GM08714 (cell line): ENCODE measurements around the gene KRTAP4-8.
"Not testable (repeated sequence)": the region's sequence is repeated elsewhere in the genome, so short reads cannot be mapped to it uniquely, and the experiment has no call there.

ENCODE experiments used
- H3K4me3 ChIP-seq: fragments of 200-500 bp; sonication (Bioruptor generic); 2 replicates; pipeline ENCODE4 v1.5.1; 2014; ENCODE audit warnings: mild to moderate bottlenecking, low read length, inconsistent platforms
- ZNF274 ChIP-seq: IDR thresholded peaks from 2 replicates; pipeline ENCODE4 v1.6.1; 2012; ENCODE audit warnings: mild to moderate bottlenecking, low read depth, low read length

Gene KRTAP4-8

DNA sequence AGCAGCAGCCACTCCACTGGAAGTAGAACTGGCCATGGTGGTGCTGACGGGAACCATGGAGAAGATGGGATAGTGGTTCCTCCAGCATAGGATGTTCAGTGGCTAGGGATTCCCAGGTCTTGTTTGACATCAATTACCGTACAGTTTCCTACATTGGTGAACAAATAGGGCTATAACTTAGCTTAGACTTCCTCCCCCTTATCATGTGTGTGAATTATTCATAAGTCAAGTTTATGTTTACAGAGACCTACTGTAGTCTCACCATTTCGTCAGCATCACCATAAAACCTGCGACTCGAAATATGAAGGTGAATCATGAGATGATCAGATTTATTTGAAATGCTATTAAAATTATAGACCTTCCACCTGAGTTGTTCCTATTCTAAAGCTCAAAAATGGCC is 39.2 kb downstream of the KRTAP4-8 start:
- TF ChIP-seq ZNF274: no peak
- no peak overlapping the region for H3K4me3 ChIP-seq

DNA sequence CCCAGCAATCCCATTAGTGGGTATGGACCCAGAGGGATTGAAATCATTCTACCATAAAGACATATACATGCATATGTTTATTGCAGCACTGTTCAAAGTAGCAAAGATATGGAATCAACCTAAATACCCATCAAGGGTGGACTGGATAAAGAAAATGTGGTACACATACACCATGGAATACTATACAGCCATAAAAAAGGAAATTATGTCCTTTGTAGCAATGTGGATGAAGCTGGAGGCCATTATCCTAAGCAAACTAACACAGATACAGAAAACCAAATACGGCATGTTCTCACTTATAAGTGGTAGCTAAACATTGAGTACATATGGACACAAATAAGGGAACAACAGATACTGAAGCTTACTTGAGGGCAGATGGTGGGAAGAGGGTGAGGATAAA is 40.4 kb downstream of the KRTAP4-8 start:
- no peak overlapping the region for H3K4me3 ChIP-seq
- no peak for TF ChIP-seq ZNF274

DNA sequence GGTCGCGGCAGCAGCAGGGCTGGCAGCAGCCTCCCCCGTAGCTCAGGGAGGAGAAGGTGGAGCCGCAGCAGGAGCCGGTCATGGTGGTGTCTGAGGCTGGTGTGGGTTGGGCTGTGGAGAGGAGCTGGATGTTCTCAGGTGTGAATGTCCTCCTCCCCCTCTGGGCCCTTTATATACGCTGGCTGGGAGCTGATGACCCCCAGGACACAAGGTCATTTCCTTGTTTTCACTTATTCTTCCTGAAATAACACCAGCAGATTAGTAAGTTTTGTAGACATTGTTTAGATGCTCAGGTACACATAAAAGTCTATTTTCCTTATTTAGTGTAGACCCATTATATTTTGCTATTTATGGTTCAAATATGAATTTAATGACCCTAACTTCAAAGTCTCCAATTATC is 42.8 kb downstream of the KRTAP4-8 start, which contains the start of gene KRTAP2-2:
KRTAP2-2 (minus strand) TSS at position 101 of the 400 bp plus-strand sequence; CDS start at position 82, 19 bp downstream.
- H3K4me3 ChIP-seq: not testable (repeated sequence)

DNA sequence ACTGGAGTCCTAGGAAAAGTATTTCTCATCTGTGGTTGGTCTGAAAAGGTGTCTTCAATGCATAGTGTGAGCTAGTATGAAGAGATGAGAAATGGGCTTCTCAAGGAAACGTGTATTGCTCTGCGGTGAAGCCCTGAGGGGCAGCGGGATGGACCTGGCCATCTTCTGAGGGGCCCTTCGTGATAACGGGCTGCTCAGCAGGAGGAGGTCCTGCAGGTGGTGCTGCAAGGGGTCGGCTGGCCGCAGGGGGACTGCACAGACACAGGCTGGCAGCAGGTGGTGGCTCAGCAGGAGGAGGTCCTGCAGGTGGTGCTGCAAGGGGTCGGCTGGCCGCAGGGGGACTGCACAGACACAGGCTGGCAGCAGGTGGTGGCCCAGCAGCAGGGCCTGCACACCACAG is 43.4 kb downstream of the KRTAP4-8 start:
- H3K4me3 ChIP-seq: not testable (repeated sequence)

DNA sequence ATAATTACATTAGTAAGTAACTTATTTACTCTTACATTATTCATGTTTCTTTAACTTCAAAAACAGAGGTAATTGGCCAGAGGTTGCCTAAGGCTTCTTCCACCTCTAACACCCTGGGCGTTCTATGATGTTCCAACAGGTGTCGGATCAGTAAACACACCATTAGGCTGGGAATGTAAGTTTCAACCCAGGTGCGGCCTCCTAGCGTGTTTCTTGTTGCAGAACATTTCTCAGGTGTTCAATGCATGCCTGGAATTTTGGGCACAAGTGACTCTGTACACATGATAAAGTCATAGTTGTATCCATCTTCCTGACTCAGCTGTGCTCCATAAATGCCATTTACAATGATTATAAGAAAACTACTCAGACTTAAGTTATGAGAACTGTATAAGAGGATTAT is 43.9 kb downstream of the KRTAP4-8 start:
- no peak overlapping the region for H3K4me3 ChIP-seq
- TF ChIP-seq ZNF274: no peak

DNA sequence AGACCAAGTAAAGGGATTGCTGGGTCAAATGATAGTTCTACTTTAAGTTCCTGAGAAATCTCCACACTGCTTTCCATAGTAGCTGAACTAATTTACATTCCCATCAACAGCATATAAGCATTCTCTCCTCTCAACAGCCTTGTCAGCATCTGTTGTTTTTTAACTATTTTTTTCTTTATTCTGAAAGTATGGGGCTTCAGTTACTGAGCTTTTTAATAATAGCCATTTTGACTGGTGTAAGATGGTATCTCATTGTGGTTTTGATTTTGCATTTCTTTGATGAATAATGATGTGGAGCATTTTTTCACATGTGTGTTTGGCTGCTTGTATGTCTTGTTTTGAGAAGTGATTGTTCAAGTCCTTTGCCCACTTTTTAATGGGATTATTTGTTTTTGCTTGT is 45.4 kb downstream of the KRTAP4-8 start:
- no peak for TF ChIP-seq ZNF274
- H3K4me3 ChIP-seq: no peak overlapping the region

DNA sequence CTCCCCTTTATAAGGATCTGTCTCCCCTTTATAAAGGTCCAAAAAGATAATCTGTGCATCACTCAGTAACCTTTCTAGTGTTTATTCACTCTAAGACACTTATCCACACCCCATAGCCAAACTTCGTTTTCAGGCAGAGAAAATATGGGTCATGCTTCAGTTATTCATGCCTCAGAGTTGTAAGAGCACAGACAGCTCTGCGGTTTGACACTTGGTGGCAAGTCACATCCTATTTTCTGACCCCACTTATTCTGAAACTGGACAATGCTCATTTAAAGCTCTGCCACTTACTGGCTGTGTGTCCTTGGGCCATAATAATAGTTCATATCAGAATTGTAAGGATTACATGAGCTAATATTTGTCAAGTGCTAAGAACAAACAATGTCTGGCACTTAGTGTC is 48.8 kb downstream of the KRTAP4-8 start:
- no peak overlapping the region for H3K4me3 ChIP-seq
- no peak for TF ChIP-seq ZNF274

DNA sequence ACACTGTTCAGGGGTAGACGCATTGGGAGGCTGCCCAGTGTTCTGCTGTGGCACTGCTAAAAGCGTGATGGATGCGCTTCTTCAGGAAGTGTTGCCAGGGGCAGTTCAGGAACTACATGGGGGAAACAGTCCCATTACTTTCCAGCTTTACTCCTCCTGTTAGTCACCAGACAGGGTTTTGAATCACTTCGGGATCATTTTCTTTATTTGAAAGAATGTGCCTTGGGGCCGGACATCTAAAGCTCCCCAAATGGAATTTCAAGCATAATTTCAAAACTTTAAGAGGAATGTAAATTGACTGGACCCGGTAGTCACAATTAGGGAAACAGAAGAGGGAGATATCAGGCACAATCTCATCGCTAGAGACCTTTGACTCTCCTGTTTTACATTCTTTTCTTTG is 49.5 kb downstream of the KRTAP4-8 start:
- no peak for TF ChIP-seq ZNF274
- H3K4me3 ChIP-seq: no peak overlapping the region
